H9 (cell line): ENCODE results near the gene MLLT3. TPM values are rescaled to one million over a fixed set of nuclear protein-coding genes. Genes with fewer than 3 reads are reported as not detected.

Source experiments
- DNase-seq: peaks from one replicate; pipeline ENCODE4 v3.0.0-alpha.2; 2017
- H2AFZ ChIP-seq: one replicate; pipeline ENCODE4 v1.6.1; 2013; ENCODE audit warnings: mild to moderate bottlenecking, low read length, control low read depth, moderate library complexity
- H2AK5ac ChIP-seq: 2 replicates; pipeline ENCODE4 v1.6.1; 2013; ENCODE audit warnings: low read length, control low read depth, mixed read lengths; ENCODE audit not compliant: insufficient read length
- H2BK120ac ChIP-seq: one replicate; pipeline ENCODE4 v1.6.1; 2013; ENCODE audit warnings: low read depth, mild to moderate bottlenecking, low read length, control low read depth, inconsistent platforms; ENCODE audit not compliant: poor library complexity, severe bottlenecking
- H2BK12ac ChIP-seq: 2 replicates; pipeline ENCODE4 v1.6.1; 2013; ENCODE audit warnings: low read length, control low read depth, mixed read lengths, low read depth; ENCODE audit not compliant: insufficient read length
- H2BK15ac ChIP-seq: 2 replicates; pipeline ENCODE4 v1.6.1; 2013; ENCODE audit warnings: low read depth, low read length, control low read depth
- H2BK20ac ChIP-seq: one replicate; pipeline ENCODE4 v1.6.1; 2013; ENCODE audit warnings: low read depth, mild to moderate bottlenecking, low read length, control low read depth, inconsistent platforms; ENCODE audit not compliant: poor library complexity, severe bottlenecking
- H2BK5ac ChIP-seq: 2 replicates; pipeline ENCODE4 v1.6.1; 2013; ENCODE audit warnings: low read length, control low read depth, mixed read lengths; ENCODE audit not compliant: insufficient read length
- H3K14ac ChIP-seq: 2 replicates; pipeline ENCODE4 v1.6.1; 2013; ENCODE audit warnings: low read length, control low read depth; ENCODE audit not compliant: insufficient read depth
- H3K18ac ChIP-seq: 2 replicates; pipeline ENCODE4 v1.6.1; 2013; ENCODE audit warnings: low read depth, mild to moderate bottlenecking, mixed read lengths, low read length, control low read depth; ENCODE audit not compliant: insufficient read length
- H3K23ac ChIP-seq: 2 replicates; pipeline ENCODE4 v1.6.1; 2013; ENCODE audit warnings: low read length, control low read depth, mixed read lengths, low read depth; ENCODE audit not compliant: insufficient read length
- H3K23me2 ChIP-seq: 2 replicates; pipeline ENCODE4 v1.6.1; 2013; ENCODE audit warnings: low read depth, mild to moderate bottlenecking, mixed read lengths, low read length, control low read depth; ENCODE audit not compliant: insufficient read length, poor library complexity, severe bottlenecking
- H3K27ac ChIP-seq: 2 replicates; pipeline ENCODE4 v1.5.1; 2013; ENCODE audit warnings: low read length, control low read depth, mixed read lengths, low read depth; ENCODE audit not compliant: insufficient read length
- H3K27me3 ChIP-seq: 2 replicates; pipeline ENCODE4 v1.6.1; 2013; ENCODE audit warnings: low read length, control low read depth, inconsistent platforms; ENCODE audit not compliant: insufficient read depth
- H3K4ac ChIP-seq: 2 replicates; pipeline ENCODE4 v1.6.1; 2013; ENCODE audit warnings: low read depth, mild to moderate bottlenecking, control low read depth, inconsistent platforms, low read length, moderate library complexity
- H3K4me1 ChIP-seq: 2 replicates; pipeline ENCODE4 v1.6.1; 2013; ENCODE audit warnings: low read length, control low read depth, inconsistent platforms; ENCODE audit not compliant: insufficient read depth
- H3K4me2 ChIP-seq: 2 replicates; pipeline ENCODE4 v1.6.1; 2013; ENCODE audit warnings: low read length, control low read depth, mixed read lengths; ENCODE audit not compliant: insufficient read length, insufficient read depth
- H3K56ac ChIP-seq: 2 replicates; pipeline ENCODE4 v1.6.1; 2013; ENCODE audit warnings: low read depth, mild to moderate bottlenecking, mixed read lengths, low read length, control low read depth; ENCODE audit not compliant: insufficient read length
- H3K79me1 ChIP-seq: 2 replicates; pipeline ENCODE4 v1.6.1; 2013; ENCODE audit warnings: low read depth, mild to moderate bottlenecking, moderate library complexity, low read length, control low read depth, inconsistent platforms; ENCODE audit not compliant: insufficient read depth, poor library complexity, severe bottlenecking
- H3K79me2 ChIP-seq: 2 replicates; pipeline ENCODE4 v1.6.1; 2013; ENCODE audit warnings: low read length, control low read depth, inconsistent platforms; ENCODE audit not compliant: insufficient read depth
- H3K9ac ChIP-seq: 2 replicates; pipeline ENCODE4 v1.6.1; 2013; ENCODE audit warnings: low read length, control low read depth, mixed read lengths; ENCODE audit not compliant: insufficient read length; ENCODE audit errors: extremely low read depth
- H3K9me3 ChIP-seq: one replicate; pipeline ENCODE4 v1.6.1; 2013; ENCODE audit warnings: low read depth, low read length, inconsistent platforms; ENCODE audit not compliant: control insufficient read depth
- H3T11ph ChIP-seq: one replicate; pipeline ENCODE4 v1.6.1; 2013; ENCODE audit warnings: mild to moderate bottlenecking, low read length, control low read depth, inconsistent platforms
- H4K20me1 ChIP-seq: one replicate; pipeline ENCODE4 v1.6.1; 2013; ENCODE audit not compliant: control insufficient read depth, insufficient read length, insufficient read depth
- H4K5ac ChIP-seq: 2 replicates; pipeline ENCODE4 v1.6.1; 2013; ENCODE audit warnings: low read depth, mild to moderate bottlenecking, mixed read lengths, low read length, control low read depth; ENCODE audit not compliant: insufficient read length
- H4K8ac ChIP-seq: replicated peaks from 2 replicates; pipeline ENCODE4 v1.6.1; 2013; ENCODE audit warnings: low read length, control low read depth, mixed read lengths, low read depth; ENCODE audit not compliant: insufficient read length
- H4K91ac ChIP-seq: 2 replicates; pipeline ENCODE4 v1.6.1; 2013; ENCODE audit warnings: low read depth, mild to moderate bottlenecking, moderate library complexity, mixed read lengths, low read length, control low read depth; ENCODE audit not compliant: insufficient read length
- H3K27ac Mint-ChIP-seq, 3 experiments: 2 replicates in 2 of 3; 3 replicates in 1 of 3; pipeline ENCODE4 v1.8.0; 2020 to 2021; ENCODE audit warnings: mixed read lengths in 3 of 3, mild to moderate bottlenecking in 1 of 3, moderate library complexity in 1 of 3
- H3K27me3 Mint-ChIP-seq: 2 replicates; pipeline ENCODE4 v1.8.0; 2021; ENCODE audit warnings: low read depth, mild to moderate bottlenecking, moderate library complexity, mixed read lengths
- H3K36me3 Mint-ChIP-seq, 3 experiments: 2 replicates in 2 of 3; 3 replicates in 1 of 3; pipeline ENCODE4 v1.8.0; 2020 to 2021; ENCODE audit warnings: low read depth in 3 of 3, mixed read lengths in 3 of 3; ENCODE audit not compliant: insufficient read depth in 1 of 3
- H3K4me1 Mint-ChIP-seq, 2 experiments: 2 replicates each; pipeline ENCODE4 v1.8.0; 2020; ENCODE audit warnings: mixed read lengths in 2 of 2
- H3K4me3 Mint-ChIP-seq, 2 experiments: 2 replicates in 1 of 2; 3 replicates in 1 of 2; pipeline ENCODE4 v1.8.0; 2020 to 2021; ENCODE audit warnings: mild to moderate bottlenecking in 2 of 2, mixed read lengths in 2 of 2, moderate library complexity in 1 of 2
- H3K9me3 Mint-ChIP-seq, 2 experiments: 2 replicates in 1 of 2; 3 replicates in 1 of 2; pipeline ENCODE4 v1.8.0; 2020; ENCODE audit warnings: mild to moderate bottlenecking in 2 of 2, mixed read lengths in 2 of 2, moderate library complexity in 1 of 2
- WGBS: extraction: QIAGEN DNeasy Blood & Tissue Kit; methylation state at CpG from one replicate; pipeline ENCODE4 v1.1.7; 2013; ENCODE audit warnings: missing lambda C conversion rate, low lambda C conversion rate, mixed read lengths; ENCODE audit not compliant: insufficient read length; ENCODE audit errors: extremely low coverage; 5-methylcytosine and 5-hydroxymethylcytosine counted together
- total RNA-seq: library from RNA; stranded (reverse); gene quantifications from 2 replicates; pipeline ENCODE4 v1.2.1, GENCODE V29; 2021
- TF ChIP-seq, protein P1 (sequence below): fragments of 200-600 bp; sonication (generic); conservative IDR thresholded peaks from 3 replicates; pipeline ENCODE4 v1.8.0; 2021; ENCODE audit warnings: antibody characterized with exemption, mild to moderate bottlenecking

Gene MLLT3
- total RNA-seq, 1 experiment from 2014 or later: 3.9 TPM

DNA sequence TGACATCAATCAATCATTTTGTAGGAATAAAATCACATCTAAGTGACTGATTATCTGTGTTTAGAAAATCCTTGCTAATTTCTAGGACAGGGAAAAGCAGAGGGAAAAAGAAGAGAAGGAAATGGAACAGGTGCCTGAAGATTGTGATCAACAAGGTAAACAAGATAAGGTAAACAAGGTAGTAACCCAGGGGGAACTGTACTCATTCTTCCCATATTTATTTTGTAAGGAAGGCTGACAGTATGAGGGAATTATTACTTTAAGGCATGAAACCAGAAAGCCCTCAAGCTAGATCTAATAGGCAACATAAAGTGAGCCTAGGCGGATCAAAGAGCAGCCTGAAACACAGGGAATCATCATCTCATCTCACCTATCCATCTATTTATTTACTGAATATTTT lies 231.1 kb downstream of the MLLT3 start:
- Histone ChIP-seq H3K14ac (no peak overlapping the region), H3K23me2 (no peaks in the 10 kb centered on the region), H2BK12ac (no peak overlapping the region), H3K79me1 (no peaks in the 10 kb centered on the region), H3K9ac (no peak overlapping the region), H2BK15ac (no peak overlapping the region), H3K9me3 (no peaks in the 10 kb centered on the region), H2BK5ac (no peak overlapping the region), H4K8ac (no peak overlapping the region), H2BK20ac (no peak overlapping the region), H3K27ac (no peak overlapping the region), H3K4me2 (no peak overlapping the region), H3K79me2 (no peaks in the 10 kb centered on the region), H3K27me3 (no peaks in the 10 kb centered on the region), H3K4ac (no peak overlapping the region), H3K18ac (no peak overlapping the region), H4K91ac (no peak overlapping the region), H3K56ac (no peak overlapping the region), H3T11ph (no peak overlapping the region), H3K4me1 (no peaks in the 10 kb centered on the region), H2BK120ac (no peak overlapping the region), H4K5ac (no peak overlapping the region), H2AK5ac (no peak overlapping the region), H3K23ac (no peak overlapping the region), H4K20me1 (no peaks in the 10 kb centered on the region), H2AFZ (no peak overlapping the region)
- Mint-ChIP-seq H3K4me3 (no peak overlapping the region), H3K36me3 (peaks cover 0 to 12% (median 2%) of the 10 kb centered on the region in 3 experiments; a peak in 2 of 7 replicates), H3K9me3 (peaks cover 0 to 6% of the 10 kb centered on the region in 2 experiments; a peak in 1 of 5 replicates), H3K4me1 (peaks cover 11 to 13% of the 10 kb centered on the region in 2 experiments), H3K27ac (no peak overlapping the region), H3K27me3 (no peaks in the 10 kb centered on the region; the same call in 1 of the 2 replicates)
- DNase-seq: no peak
- TF ChIP-seq, protein P1, sequence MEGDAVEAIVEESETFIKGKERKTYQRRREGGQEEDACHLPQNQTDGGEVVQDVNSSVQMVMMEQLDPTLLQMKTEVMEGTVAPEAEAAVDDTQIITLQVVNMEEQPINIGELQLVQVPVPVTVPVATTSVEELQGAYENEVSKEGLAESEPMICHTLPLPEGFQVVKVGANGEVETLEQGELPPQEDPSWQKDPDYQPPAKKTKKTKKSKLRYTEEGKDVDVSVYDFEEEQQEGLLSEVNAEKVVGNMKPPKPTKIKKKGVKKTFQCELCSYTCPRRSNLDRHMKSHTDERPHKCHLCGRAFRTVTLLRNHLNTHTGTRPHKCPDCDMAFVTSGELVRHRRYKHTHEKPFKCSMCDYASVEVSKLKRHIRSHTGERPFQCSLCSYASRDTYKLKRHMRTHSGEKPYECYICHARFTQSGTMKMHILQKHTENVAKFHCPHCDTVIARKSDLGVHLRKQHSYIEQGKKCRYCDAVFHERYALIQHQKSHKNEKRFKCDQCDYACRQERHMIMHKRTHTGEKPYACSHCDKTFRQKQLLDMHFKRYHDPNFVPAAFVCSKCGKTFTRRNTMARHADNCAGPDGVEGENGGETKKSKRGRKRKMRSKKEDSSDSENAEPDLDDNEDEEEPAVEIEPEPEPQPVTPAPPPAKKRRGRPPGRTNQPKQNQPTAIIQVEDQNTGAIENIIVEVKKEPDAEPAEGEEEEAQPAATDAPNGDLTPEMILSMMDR: no peak
- no CpG with 5 or more reads among the region's 1 CpG for WGBS
